GM23338 (cell line): ENCODE results near the gene VPS37B. TPM values are rescaled to one million over a fixed set of nuclear protein-coding genes. Genes with fewer than 3 reads are reported as not detected.

Experiments used
- ATAC-seq: fragments of 200-7000 bp; cut with Tn5 transposase; 3 replicates; pipeline ENCODE4 v1.9.1; 2020
- DNase-seq: peaks from one replicate; pipeline ENCODE4 v3.0.0-alpha.2; 2015; ENCODE audit warnings: low spot score
- H2AFZ ChIP-seq: fragments of 200-600 bp; sonication (generic); 2 replicates; pipeline ENCODE4 v1.8.0; 2016; ENCODE audit warnings: antibody characterized with exemption, mild to moderate bottlenecking, moderate library complexity
- H3F3A ChIP-seq: fragments of 200-600 bp; sonication (generic); replicated peaks from 2 replicates; pipeline ENCODE4 v1.8.0; 2017; ENCODE audit warnings: antibody characterized with exemption, mixed run types, low read depth
- H3K27ac ChIP-seq: fragments of 200-600 bp; sonication (generic); 2 replicates; pipeline ENCODE4 v1.6.1; 2016; ENCODE audit warnings: low read depth
- H3K27me3 ChIP-seq: fragments of 200-600 bp; sonication (generic); 2 replicates; pipeline ENCODE4 v1.8.0; 2016; ENCODE audit warnings: mild to moderate bottlenecking, mixed run types, moderate library complexity; ENCODE audit not compliant: insufficient read depth
- H3K36me3 ChIP-seq: fragments of 200-600 bp; sonication (generic); 2 replicates; pipeline ENCODE4 v1.8.0; 2016; ENCODE audit warnings: mild to moderate bottlenecking; ENCODE audit not compliant: insufficient read depth
- H3K4me1 ChIP-seq: fragments of 200-600 bp; sonication (generic); 2 replicates; pipeline ENCODE4 v1.8.0; 2016; ENCODE audit warnings: mild to moderate bottlenecking, moderate library complexity; ENCODE audit not compliant: insufficient read depth
- H3K4me2 ChIP-seq: fragments of 200-600 bp; sonication (generic); 2 replicates; pipeline ENCODE4 v1.7.1; 2017; ENCODE audit warnings: mixed run types
- H3K4me3 ChIP-seq: fragments of 200-600 bp; sonication (generic); 2 replicates; pipeline ENCODE4 v1.6.1; 2016; ENCODE audit warnings: mixed run types
- H3K79me2 ChIP-seq: fragments of 200-600 bp; sonication (generic); replicated peaks from 2 replicates; pipeline ENCODE4 v1.8.0; 2017; ENCODE audit warnings: mild to moderate bottlenecking; ENCODE audit not compliant: insufficient read depth
- H3K9me2 ChIP-seq: fragments of 200-600 bp; sonication (generic); 2 replicates; pipeline ENCODE4 v1.8.0; 2017; ENCODE audit not compliant: insufficient read depth
- H4K20me1 ChIP-seq: fragments of 200-600 bp; sonication (generic); replicated peaks from 2 replicates; pipeline ENCODE4 v1.8.0; 2017; ENCODE audit warnings: mild to moderate bottlenecking; ENCODE audit not compliant: insufficient read depth
- H3K27ac Mint-ChIP-seq: 2 replicates; pipeline ENCODE4 v1.8.0; 2020; ENCODE audit warnings: inconsistent platforms, mild to moderate bottlenecking, moderate library complexity, mixed read lengths
- H3K27me3 Mint-ChIP-seq: 3 replicates; pipeline ENCODE4 v1.8.0; 2022; ENCODE audit warnings: low read depth, mild to moderate bottlenecking, moderate library complexity, mixed read lengths, inconsistent platforms; ENCODE audit not compliant: insufficient read depth, poor library complexity
- H3K36me3 Mint-ChIP-seq: 3 replicates; pipeline ENCODE4 v1.8.0; 2021; ENCODE audit warnings: low read depth, mild to moderate bottlenecking, inconsistent platforms, moderate library complexity, mixed read lengths
- H3K4me1 Mint-ChIP-seq: 3 replicates; pipeline ENCODE4 v1.8.0; 2020; ENCODE audit warnings: mild to moderate bottlenecking, inconsistent platforms, mixed read lengths
- H3K4me3 Mint-ChIP-seq: 3 replicates; pipeline ENCODE4 v1.8.0; 2021; ENCODE audit warnings: moderate library complexity, mild to moderate bottlenecking, inconsistent platforms, mixed read lengths
- H3K9me3 Mint-ChIP-seq: 3 replicates; pipeline ENCODE4 v1.8.0; 2020; ENCODE audit warnings: moderate library complexity, mild to moderate bottlenecking, inconsistent platforms, mixed read lengths
- CREB1 ChIP-seq: fragments of 250-450 bp; sonication (Bioruptor Pico); IDR thresholded peaks from 2 replicates; pipeline ENCODE4 v1.5.0; 2020; ENCODE audit warnings: low read depth, mild to moderate bottlenecking, moderate library complexity
- CTCF ChIP-seq, 2 experiments: fragments of 200-600 bp in 1 of 2; sonication (generic) in 1 of 2; conservative IDR thresholded peaks; 2 replicates each; pipeline versions ENCODE4 v1.5.1 to v1.6.1; 2016 to 2017; ENCODE audit warnings: antibody characterized with exemption in 2 of 2, low read depth in 2 of 2, mild to moderate bottlenecking in 2 of 2, moderate library complexity in 1 of 2
- EZH2 ChIP-seq: fragments of 200-600 bp; sonication (generic); IDR thresholded peaks from one replicate; pipeline ENCODE4 v1.8.0; 2017; ENCODE audit warnings: antibody characterized with exemption, mild to moderate bottlenecking, low read depth; ENCODE audit not compliant: unreplicated experiment
- EZH2phosphoT487 ChIP-seq: fragments of 200-600 bp; sonication (generic); IDR thresholded peaks from one replicate; pipeline ENCODE4 v1.8.1; 2018; ENCODE audit warnings: antibody characterized with exemption; ENCODE audit not compliant: unreplicated experiment
- JUNB ChIP-seq: IDR thresholded peaks from one replicate; pipeline ENCODE4 v1.6.1; 2016; ENCODE audit warnings: antibody characterized with exemption; ENCODE audit not compliant: unreplicated experiment
- NANOG ChIP-seq: IDR thresholded peaks from 2 replicates; pipeline ENCODE4 v1.6.1; 2016; ENCODE audit warnings: antibody characterized with exemption, borderline replicate concordance
- POLR2AphosphoS5 ChIP-seq: IDR thresholded peaks from 2 replicates; pipeline ENCODE4 v1.6.1; 2016; ENCODE audit warnings: antibody characterized with exemption, low read depth
- REST ChIP-seq: IDR thresholded peaks from one replicate; pipeline ENCODE4 v1.6.1; 2018; ENCODE audit warnings: antibody characterized with exemption; ENCODE audit not compliant: unreplicated experiment
- STAT1 ChIP-seq: IDR thresholded peaks from one replicate; pipeline ENCODE4 v1.6.1; 2016; ENCODE audit warnings: antibody characterized with exemption; ENCODE audit not compliant: unreplicated experiment
- ZNF114 ChIP-seq: fragments of 250-450 bp; sonication (Bioruptor Pico); IDR thresholded peaks from 2 replicates; pipeline ENCODE4 v1.5.0; 2020; ENCODE audit warnings: mild to moderate bottlenecking, moderate library complexity
- ZNF331 ChIP-seq: fragments of 250-450 bp; sonication (Bioruptor Pico); IDR thresholded peaks from 2 replicates; pipeline ENCODE4 v1.5.0; 2020; ENCODE audit warnings: low read depth, mild to moderate bottlenecking, moderate library complexity
- ZNF462 ChIP-seq: fragments of 250-450 bp; sonication (Bioruptor Pico); IDR thresholded peaks from 2 replicates; pipeline ENCODE4 v1.5.0; 2020; ENCODE audit warnings: mild to moderate bottlenecking, moderate library complexity
- polyA plus RNA-seq: library from polyadenylated mRNA; unstranded; fragments of >200 nt; fragmentation: Nextera tagmentation; extraction: Ambion mirVana; gene quantifications from 2 replicates; pipeline ENCODE4 v1.2.1, GENCODE V29; 2016
- total RNA-seq: library from RNA; depleted of rRNA; stranded (reverse); fragments of >200 nt; shearing (Covaris generic); gene quantifications from 2 replicates; pipeline ENCODE4 v1.2.3, GENCODE V29; 2014
- TF ChIP-seq, protein P1 (sequence below): IDR thresholded peaks from 2 replicates; pipeline ENCODE4 v1.6.1; 2016; ENCODE audit warnings: antibody characterized with exemption

VPS37B gene
- total and polyA plus RNA-seq, 2 experiments from 2014 or later: 6.7 to 10.9 TPM

DNA sequence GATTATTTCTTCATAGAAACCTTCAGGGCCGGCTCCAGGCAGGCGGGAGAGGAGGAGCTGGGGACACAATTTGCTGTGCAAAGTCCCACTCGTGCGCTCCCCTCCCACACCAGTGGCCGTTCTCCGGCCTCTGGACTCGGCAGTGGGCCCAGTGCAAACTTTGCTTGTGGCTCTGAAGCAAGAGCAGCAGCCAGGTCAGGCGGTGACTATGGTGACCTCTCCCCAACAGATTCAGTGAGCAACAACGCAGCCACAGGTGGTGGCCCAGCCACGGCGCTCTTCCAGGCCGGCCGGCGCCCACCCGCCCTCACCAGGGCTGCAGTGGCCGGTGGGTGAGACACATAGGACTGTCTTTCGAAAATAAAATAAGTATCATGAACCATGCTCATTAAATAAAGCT lies 29.5 kb downstream of the VPS37B start:
- Histone ChIP-seq H3K4me1 (peaks cover 1% of the 10 kb centered on the region; the same call in 1 of the 2 replicates), H4K20me1 (peaks cover 46% of the 10 kb centered on the region), H3K79me2 (no peaks in the 10 kb centered on the region), H3F3A (no peaks in the 10 kb centered on the region), H3K27me3 (peaks cover 36% of the 10 kb centered on the region), H2AFZ (no peak overlapping the region), H3K4me3 (no peak overlapping the region), H3K27ac (no peak overlapping the region), H3K4me2 (no peak overlapping the region), H3K36me3 (no peaks in the 10 kb centered on the region), H3K9me2 (no peaks in the 10 kb centered on the region)
- Mint-ChIP-seq H3K27me3 (peaks cover 56% of the 10 kb centered on the region), H3K4me3 (no peak overlapping the region), H3K4me1 (no peaks in the 10 kb centered on the region; the same call in 1 of the 3 replicates), H3K27ac (no peak overlapping the region), H3K9me3 (no peaks in the 10 kb centered on the region), H3K36me3 (peaks cover 34% of the 10 kb centered on the region)
- DNase-seq (no peak), ATAC-seq (no peak)
- TF ChIP-seq CTCF (conservative IDR thresholded peaks at IDR 0.05; ENCODE audit: low read depth in 2 of 2) (no peak), ZNF114 (no peak), STAT1 (no peak), ZNF331 (CRISPR knock-in tag) (no peak), ZNF462 (CRISPR knock-in tag) (no peak), CREB1 (CRISPR knock-in tag) (no peak), EZH2 (no peak), EZH2phosphoT487 (no peak), JUNB (no peak), REST (no peak), POLR2AphosphoS5 (no peak), NANOG (no peak)
- TF ChIP-seq, protein P1, sequence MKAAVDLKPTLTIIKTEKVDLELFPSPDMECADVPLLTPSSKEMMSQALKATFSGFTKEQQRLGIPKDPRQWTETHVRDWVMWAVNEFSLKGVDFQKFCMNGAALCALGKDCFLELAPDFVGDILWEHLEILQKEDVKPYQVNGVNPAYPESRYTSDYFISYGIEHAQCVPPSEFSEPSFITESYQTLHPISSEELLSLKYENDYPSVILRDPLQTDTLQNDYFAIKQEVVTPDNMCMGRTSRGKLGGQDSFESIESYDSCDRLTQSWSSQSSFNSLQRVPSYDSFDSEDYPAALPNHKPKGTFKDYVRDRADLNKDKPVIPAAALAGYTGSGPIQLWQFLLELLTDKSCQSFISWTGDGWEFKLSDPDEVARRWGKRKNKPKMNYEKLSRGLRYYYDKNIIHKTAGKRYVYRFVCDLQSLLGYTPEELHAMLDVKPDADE: no peak
